Measurements from ENCODE around the gene DCPS.
"Not testable (repeated sequence)": the region's sequence is repeated elsewhere in the genome, so short reads cannot be mapped to it uniquely, and the experiment has no call there.

Gene DCPS

DNA sequence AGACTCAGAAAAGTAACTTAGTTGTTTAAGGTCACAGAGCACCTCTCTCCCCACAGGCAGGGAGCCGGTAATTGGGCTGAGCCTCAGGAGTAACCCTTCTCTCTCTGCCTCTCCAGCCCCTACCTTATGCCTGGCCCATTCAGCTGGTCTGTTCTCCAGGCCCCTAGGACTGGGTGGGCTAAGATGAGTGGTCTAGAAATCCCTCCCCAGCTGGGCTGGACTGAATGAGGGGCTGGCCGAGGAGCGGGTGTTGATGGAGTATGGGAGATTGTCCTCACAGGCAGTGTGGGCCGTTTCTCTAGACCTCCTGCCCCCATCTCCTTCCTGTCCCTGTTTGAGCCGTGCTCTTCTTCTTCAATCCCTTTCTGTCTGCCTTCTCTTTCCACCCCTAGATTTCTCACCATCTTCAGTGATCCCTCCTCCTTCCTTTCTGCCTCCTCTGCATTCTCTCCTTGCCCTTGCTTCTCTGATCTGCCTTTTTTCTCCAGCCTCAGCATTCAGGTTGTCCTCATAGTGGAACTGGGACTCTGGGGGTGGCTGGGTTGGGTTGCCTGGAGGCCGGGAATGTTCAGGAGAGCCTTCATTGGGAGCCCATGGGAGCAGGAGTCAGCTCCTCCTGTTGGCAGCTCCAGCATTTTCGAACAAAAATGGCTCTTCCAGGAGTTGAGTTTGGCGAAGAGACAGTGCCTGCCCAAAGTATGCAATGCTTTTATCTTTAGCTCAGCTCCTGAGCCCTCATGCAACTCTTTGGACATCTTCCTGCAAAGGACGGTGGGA is 59.2 kb downstream of the DCPS start:
- no peak for DNase-seq

DNA sequence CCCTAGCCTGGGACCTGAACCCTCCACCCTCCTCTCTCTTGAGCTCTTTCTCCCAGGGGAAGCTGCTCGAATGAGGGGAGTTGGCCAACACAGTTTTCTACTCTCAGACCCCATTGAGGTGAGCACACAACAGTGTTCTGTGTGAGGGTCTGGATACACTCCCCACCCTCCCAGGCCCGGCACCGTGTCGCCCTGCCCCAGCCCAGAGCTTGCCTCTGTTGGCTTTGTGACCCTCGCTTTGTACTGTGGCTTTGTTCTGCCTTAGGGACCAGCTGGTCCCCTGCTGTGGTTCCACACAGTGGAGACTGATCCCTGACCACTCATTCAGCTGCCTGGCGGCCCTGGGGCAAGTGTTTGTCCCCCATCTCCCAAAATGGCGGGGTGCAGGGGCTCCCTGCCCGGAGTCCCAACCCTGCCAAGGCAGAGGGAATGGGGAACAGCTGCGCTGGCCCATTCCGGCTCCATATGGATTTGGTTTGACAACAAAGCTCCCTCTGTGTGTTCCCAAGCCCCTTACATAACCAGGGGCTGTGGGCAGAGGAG is 59.9 kb downstream of the DCPS start:
- DNase-seq: no peak

DNA sequence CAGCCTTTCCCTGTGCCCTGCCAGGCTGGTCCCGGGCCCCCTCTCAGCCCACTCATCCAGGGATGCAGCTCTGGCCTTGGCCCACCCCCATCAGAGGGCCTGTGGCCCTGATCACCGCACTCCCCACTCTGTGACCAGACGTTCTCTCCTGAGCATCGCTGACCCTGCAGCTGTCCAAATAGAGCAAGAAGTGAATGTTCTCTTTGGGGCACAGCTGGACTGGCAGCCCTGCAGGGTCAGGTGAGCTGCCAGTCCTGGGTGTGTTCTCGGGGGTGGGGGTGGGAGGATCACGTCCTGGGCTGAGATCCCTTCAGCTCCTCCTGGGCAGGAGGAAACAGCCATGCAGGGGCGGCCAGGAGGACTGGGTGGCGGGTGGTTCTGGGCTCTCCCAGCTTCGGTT is 60.9 kb downstream of the DCPS start:
- not testable (repeated sequence) for DNase-seq

DNA sequence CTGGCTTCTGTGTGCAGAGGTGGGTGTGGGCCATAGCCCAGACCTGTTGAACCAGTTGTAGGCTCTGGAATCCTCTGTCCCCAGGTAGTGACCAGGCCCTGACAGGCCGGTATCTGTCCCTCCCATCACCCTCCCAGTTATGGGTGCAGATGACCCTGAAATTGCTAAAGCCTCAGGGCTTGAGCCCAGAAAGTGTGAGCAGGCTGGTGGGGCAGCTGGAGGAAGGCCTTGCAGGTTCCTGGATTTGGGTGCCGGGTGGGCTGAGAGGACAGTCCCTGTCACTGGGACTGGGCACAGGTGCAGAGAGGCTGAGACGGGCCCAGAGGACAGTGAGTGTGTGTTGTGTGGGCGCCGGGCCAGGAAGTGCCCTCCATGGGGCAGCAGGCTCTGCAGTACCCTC is 61.6 kb downstream of the DCPS start:
- not testable (repeated sequence) for DNase-seq

DNA sequence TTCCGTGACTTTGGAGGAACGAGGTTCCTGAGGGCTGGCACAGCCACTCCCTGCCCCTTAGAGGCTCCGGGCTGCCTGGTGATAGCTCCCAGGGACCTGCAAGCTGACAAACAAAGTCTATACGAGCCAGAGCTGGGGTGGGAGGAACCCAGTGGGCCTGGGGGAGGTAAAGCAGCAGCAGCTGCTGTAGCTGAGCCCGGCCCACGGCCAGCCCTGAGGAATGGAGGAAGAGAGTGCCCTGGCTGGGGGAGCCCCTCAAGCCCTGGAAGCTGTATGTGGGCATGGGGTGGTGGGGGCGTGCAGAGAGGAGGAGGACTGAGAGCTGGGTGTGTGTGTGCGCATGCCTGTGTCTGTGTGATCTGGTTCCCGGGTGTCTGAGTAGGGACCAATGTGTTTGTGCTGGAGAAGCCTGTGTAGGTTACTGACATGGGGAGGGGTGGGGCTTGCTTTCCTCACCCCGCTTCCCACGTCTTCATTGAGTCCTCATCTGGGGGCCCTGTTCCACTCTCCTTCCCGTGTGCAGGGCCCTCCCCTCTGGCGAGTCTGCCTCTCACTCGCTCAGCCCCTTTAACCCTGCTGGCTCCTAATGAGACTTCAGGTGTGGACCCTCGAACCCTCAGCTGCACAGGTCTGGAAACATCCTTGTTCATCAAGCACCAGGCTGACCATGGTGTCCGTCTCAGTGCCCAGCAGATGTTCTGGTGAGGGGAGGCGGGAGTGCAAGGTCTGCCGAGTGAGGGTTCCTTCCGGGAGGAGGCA is 62.4 kb downstream of the DCPS start:
- DNase-seq: no peak

DNA sequence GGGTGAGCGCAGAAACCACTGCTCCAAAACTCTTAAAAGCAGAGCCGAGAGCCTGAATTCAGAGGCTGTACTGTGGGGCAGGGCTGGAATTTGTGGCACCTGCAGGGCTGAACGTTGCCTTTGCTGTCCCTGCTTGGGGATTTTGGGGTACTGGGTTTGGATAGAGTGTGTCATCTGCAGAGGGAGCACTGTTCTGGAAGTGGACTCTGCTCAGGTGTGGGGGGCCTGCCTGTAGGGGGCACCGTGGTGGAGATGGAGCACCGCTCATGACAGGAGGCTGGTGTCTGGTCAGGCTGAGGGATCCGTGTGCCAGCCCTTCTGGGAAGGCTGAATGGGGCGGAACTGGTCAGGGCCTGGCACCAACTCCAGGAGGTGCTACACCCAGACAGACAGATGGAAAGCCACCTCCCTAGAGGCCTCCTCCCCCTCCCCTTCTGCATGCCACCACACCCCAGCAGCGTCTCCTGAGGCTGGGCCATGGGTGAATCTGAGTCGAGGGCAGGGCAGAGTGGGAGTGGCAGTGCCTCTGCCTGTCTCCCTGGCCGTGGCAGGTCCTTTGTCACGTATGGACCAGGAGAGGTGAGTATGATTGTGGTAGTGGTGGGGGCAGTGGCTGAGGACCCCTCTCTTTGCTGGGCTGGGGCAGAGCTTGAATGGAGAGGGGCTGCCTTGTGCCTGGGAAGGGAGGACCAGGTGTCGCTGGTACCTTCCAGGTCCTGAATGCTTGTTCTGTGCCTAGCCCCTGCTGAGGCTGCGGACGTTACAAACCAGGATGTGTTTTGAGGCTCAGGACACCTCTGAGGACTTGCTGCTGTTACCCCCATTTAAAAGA is 63.2 kb downstream of the DCPS start:
- DNase-seq: not testable (repeated sequence)

DNA sequence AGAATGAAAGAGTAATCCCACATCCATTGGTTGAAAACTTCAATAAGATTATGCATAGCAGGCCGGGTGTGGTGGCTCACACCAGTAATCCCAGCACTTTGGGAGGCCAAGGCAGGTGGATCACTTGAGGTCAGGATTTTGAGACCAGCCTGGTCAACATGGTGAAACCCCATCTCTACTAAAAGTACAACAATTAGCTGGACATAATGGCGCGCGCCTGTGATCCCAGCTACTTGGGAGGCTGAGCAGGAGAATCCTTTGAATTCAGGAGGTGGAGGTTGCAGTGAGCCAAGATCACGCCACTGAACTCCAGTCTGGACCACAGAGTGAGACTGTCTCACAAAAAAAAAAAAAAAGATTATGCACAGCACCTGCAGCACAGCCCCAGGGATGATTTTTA is 63.9 kb downstream of the DCPS start:
- not testable (repeated sequence) for DNase-seq

DNA sequence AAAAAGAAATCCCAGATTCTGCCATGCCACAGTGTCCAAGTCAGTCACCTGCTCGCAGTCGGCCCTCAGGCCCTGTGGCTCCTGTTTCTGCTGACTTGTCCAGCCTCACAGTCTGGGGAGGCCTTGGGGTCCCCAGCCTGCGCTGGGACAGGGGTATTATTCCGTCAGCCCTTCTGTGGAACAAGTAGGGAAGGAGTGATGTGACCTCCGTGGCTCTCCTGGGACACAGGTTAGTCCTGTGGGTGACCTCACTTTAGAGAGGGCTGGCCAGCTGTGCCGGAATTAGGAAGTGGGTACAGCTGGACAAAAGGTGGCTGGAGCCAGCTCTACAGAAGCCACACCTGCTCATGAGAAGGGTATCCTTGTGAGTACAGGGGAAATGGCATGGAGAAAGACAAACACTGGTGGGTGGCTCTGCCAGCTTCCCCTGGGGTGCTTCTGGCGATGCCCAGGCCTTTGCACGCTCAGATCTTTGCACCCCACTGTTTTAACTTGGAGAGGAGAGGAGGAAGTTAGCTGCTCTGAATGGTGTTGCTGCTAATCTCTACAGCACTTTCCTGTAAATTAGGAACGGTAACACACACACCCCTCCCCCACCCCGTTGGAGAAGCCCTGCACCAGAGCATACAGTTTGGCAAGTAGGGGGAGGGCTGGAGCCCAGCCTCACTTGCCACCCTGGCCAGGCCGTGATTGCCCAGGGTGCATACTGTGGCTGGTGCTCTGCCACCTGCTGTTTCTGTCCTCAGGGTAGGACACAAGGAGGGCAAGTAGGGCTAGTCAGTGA is 64.7 kb downstream of the DCPS start:
- DNase-seq: not testable (repeated sequence)

DNA sequence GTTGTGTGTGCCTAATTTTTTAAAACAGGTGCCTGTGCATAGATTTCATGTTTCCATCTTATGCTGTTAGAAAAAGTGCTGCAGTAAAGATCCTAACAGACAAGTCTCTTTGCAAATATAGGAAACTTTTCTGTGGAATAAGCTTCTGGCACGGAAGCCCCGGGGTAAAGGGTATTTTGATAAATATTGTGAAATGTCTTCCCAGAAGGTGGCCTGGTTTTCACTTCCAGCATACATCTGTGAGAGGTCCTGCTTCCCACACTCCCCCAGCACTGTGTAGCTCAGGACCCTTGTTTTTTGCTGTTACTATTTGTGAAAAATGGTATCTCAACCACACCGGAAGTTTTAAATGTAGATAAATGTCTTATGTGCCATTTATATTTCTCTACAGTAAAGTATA is 66.2 kb downstream of the DCPS start:
- DNase-seq: no peak

DNA sequence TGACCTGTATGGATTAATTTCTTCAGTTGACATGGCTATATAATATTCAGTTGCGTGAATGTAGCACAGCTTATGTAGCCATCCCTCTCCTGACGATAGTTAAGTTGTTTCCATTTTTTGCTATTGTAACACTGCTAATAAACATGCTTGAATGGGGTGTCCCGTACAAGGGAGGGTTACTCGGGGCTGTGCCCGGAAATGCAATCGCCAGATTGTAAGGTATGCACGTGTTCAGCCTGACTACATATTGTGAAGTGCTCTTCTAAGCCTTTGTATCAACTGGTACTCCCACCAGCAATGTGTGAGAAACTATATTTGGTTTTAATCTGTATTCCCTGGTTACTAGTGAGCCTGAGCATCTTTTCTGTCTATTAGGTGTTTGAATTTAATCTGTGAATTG is 67.7 kb downstream of the DCPS start:
- DNase-seq: no peak

DNA sequence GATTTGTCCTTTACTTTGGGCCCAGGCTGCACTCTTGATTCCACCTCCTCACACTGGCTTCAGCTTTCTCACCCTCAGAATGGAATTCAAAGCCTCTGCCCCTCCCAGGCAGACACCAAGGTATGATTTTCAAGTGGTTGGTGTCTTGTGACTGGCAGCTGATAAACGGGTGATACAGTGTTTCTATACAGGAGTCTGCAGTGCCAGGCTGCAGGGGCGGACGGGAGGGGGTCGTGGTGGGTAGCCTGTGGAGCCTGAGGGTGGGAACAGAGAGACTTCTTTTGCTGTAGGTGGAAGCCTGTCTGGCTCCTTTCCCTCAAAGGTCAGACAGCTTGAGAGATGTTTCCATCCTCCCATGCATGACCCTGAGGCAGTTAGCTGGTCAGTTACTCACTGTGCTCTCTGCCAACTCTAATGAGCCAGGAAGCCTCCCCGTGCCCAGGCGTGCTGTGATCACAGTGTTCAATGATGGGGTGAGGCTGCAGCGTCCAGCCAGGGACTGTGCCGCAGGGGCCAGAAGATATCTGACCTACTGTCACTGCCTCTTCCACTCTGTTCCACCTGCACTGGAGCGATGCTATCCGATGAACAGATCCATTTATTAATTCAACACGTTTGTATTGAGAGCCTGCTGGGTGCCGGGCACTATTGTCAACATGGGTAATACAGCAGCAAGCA is 69.7 kb downstream of the DCPS start:
- not testable (repeated sequence) for DNase-seq

DNA sequence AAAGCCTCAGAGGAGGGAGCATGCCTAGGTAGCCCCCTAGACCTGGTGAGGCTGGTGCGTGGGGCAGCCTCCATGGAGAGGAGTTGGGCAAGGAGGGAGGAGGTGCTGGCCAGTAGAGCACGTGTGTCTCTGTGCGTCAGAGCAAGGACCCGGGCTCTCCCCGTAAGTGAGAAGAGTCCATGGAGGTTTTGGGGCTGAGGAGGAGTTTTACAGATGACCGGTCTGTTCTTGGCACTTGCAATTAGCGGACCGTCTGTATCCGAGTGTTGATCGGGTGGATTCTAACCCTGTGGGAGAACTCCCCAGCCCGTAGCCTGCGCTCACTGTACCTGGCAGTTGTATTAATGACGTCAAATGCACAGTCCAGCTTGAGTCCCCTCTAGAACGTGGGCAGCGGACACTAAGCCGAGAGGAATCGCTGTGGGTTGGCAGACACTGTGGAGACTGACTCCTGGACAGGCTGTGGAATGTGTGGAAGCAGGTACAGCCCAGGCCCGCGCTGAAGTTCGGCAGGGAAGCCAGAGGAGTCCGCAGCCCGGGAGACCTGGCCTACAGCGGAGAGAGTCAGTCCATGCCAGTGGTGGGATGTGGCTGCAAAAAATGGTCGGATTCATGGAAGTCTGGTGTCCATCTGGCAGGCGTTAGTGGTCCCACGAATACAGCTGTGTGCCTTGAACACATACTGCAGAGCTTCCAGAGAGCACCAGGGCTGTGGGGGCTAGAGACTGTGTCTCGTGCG is 70.9 kb downstream of the DCPS start:
- DNase-seq: not testable (repeated sequence)

DNA sequence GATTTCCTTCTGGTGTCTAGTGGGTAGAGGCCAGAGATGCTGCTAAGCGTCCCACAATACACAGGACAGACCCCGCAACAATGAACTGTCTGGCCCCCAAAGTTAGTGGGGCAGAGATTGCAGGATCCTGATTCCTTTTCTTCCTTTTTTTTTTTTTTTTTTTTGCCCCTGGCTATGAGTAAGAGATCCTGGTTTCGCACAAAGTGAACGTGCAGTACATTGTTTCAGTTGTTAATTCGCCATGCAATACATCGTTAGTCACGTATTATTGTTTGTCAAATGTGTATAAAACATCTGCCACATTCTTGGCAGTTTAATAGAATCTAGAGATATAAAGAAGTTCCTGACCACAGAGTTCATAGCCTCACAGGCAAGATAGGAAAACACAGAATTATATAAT is 71.9 kb downstream of the DCPS start:
- DNase-seq: no peak

DNA sequence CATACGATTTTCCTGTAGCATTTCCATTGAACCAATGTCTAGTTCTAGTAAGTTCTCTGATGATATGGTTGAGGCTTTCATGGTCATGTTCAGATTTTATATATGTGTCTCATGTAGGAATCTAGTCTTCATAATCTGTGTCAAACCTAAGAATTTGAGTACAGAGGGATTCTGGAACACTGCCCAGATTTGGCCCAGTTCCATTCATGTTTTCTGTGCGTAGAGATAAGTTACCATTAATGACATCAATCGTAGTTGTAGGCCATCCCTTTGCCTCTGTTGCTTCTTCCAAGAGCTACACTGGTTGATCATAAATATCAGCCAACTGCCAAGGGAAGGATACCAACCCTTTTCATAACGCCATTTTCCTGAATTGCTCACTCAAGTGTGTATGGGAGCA is 74.9 kb downstream of the DCPS start:
- no peak for DNase-seq

DNA sequence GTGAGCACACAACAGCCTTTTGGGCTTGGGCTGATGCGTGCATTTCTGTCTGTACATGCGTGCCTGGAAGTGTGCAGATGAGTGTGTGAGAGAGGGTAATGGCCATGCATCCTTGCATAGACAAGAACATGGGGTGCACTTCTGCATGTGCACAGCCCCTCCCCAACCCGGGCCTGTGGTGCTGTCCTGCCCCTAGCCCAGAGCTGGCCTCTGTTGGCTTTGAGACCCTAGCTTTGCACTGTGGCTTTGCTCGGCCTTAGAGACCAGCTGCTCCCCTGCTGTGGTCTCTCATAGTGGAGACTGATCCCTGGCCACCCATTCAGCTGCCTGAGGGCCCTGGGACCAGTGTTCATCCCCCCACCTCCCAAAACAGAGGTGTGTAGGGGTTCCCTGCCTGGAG is 77.0 kb downstream of the DCPS start:
- no peak for DNase-seq

DNA sequence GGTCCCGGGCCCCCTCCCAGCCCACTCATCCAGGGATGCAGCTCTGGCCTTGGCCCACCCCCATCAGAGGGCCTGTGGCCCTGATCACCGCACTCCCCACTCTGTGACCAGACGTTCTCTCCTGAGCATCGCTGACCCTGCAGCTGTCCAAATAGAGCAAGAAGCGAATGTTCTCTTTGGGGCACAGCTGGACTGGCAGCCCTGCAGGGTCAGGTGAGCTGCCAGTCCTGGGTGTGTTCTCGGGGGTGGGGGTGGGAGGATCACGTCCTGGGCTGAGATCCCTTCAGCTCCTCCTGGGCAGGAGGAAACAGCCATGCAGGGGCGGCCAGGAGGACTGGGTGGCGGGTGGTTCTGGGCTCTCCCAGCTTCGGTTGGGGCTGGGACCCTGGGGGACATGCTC is 78.1 kb downstream of the DCPS start:
- not testable (repeated sequence) for DNase-seq

DNA sequence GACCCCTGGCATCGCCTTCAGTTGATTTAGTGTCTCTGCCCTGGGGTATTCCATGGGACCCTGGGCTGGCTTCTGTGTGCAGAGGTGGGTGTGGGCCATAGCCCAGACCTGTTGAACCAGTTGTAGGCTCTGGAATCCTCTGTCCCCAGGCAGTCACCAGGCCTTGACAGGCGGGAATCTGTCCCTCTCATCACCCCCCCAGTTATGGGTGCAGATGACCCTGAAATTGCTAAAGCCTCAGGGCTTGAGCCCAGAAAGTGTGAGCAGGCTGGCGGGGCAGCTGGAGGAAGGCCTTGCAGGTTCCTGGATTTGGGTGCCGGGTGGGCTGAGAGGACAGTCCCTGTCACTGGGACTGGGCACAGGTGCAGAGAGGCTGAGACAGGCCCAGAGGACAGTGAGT is 78.8 kb downstream of the DCPS start:
- not testable (repeated sequence) for DNase-seq

DNA sequence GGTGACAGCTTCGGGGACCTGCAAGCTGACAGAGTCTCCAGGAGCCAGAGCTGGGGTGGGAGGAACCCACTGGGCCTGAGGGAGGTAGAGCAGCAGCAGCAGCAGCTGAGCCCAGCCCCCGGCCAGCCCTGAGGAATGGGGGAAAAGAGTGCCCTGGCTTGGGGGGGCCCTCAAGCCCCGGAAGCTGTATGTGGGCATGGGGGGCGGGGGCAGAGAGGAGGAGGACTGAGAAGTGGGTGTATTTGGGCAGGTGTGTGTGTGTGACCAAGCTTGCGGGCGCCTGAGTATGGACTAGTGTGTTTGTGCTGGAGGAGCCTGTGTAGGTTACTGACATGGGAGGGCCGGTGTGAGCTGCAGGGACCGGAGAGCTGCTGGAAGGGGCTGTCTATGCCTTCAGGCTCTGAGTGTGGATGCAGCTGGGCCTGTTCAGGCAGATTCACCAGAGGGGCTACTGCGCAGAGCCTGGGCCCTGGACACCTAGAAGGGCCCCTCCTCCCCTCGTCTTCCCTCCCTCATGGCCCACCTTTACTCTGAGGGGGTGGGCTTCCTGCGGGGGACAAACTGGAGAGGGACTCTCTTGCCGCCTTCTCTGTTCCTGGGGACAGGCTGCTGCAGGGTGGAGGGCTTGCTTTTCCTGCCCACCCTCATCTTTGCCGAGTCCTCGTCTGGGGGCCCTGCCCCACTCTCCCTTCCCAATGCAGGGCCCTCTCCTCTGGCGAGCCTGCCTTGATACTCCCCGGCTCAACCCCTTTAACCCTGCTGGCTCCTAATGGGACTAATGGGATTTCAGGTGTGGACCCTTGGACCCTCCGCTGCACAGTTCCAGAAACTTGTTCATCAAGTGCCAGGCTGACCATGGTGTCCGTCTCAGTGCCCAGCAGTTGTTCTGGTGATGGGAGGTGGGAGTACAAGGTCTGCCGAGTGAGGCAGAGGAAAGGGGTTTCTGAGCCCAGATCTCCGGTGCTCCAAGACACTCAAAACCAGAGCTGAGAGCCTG is 79.8 kb downstream of the DCPS start:
- DNase-seq: no peak

DNA sequence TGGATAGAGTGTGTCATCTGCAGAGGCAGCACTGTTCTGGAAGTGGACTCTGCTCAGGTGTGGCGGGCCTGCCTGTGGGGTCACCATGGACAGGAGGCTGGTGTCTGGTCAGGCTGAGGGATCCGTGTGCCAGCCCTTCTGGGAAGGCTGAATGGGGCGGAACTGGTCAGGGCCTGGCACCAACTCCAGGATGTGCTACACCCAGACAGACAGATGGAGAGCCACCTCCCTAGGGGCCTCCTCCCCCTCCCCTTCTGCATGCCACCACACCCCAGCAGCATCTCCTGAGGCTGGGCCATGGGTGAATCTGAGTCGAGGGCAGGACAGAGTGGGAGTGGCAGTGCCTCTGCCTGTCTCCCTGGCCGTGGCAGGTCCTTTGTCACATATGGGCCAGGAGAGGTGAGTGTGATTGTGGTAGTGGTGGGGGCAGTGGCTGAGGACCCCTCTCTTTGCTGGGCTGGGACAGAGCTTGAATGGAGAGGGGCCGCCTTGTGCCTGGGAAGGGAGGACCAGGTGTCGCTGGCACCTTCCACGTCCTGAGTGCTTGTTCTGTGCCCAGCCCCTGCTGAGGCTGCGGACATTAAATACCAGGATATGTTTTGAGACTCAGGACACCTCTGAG is 80.7 kb downstream of the DCPS start:
- no peak for DNase-seq

Data from stimulated activated CD4-positive, alpha-beta T cell treated with anti-CD3 and anti-CD28 coated beads, Interleukin-4, amount 100 ng/mL, for 4 hours (primary cell).